Right kidney (tissue), 9 donors: Measurements from ENCODE around the gene SSC4D.
"Not testable (repeated sequence)": the region's sequence is repeated elsewhere in the genome, so short reads cannot be mapped to it uniquely, and the experiment has no call there.

Experiments
- DNase-seq: peaks from one replicate; pipeline ENCODE4 v3.0.0-alpha.2; 2016
- long read RNA-seq, 8 donors: transcript quantifications; one replicate each; lab custom pipeline, GENCODE V29; 2026

SSC4D gene
- long read RNA-seq, donor 1, partial matches to known transcripts = 0 of 1 reads
- long read RNA-seq, donor 1, other reads (novel, unspliced or antisense) = 0 of 1 reads
- long read RNA-seq, donor 2 = 0 reads
- long read RNA-seq, donor 3, partial matches to known transcripts = 0 of 1 reads
- long read RNA-seq, donor 3, other reads (novel, unspliced or antisense) = 0 of 1 reads
- long read RNA-seq, donor 4 = 0 reads
- long read RNA-seq, donor 5 = 0 reads
- long read RNA-seq, donor 6, partial matches to known transcripts = 5 of 6 reads
- long read RNA-seq, donor 6, other reads (novel, unspliced or antisense) = 0 of 6 reads
- long read RNA-seq, donor 7 = 0 reads
- long read RNA-seq, donor 8, partial matches to known transcripts = 0 of 1 reads
- long read RNA-seq, donor 8, other reads (novel, unspliced or antisense) = 0 of 1 reads

DNA sequence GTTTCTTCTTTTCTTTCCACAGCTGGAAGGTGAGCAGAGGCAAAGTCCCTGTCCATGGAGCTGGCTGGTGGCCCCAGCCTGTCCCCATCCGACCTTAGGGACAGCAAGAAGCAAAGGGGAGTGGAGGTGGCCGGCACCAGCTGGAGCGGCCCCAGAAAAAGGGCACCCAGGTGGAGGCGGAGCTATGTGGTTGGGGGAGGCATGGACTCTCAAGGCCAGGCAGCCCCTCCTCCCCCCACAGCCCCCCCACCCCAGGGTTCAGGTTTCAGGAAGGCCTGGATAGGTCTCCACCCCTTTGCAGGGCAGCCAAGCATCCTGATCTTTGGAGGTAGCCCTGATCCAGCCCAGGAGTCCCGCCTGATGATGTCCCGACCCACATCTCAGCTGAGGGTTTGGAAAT lies at the start of gene SSC4D:
SSC4D (minus strand) TSS at position 161 of the 400 bp plus-strand sequence. CDS start 5,258 bp downstream, outside the sequence.
- peak; percentile 55 for DNase-seq

- DNase-seq = not testable (repeated sequence)
These were observed 49.0 kb upstream of the SSC4D start for GRCh38 chr7:76458504-76458903.

- DNase-seq = not testable (repeated sequence)
These were observed 47.5 kb upstream of the SSC4D start for GRCh38 chr7:76457017-76457416.

- DNase-seq = not testable (repeated sequence)
These were observed 36.1 kb upstream of the SSC4D start for GRCh38 chr7:76445577-76446008.

GRCh38 chr7:76443846-76444245 lies 34.3 kb upstream of the SSC4D start:
- DNase-seq = not testable (repeated sequence)

GRCh38 chr7:76442664-76443446 lies 33.4 kb upstream of the SSC4D start:
- not testable (repeated sequence) for DNase-seq

GRCh38 chr7:76441792-76442191 lies 32.3 kb upstream of the SSC4D start:
- not testable (repeated sequence) for DNase-seq

GRCh38 chr7:76440404-76440803 lies 30.9 kb upstream of the SSC4D start:
- DNase-seq = not testable (repeated sequence)

- not testable (repeated sequence) for DNase-seq
These were observed 29.8 kb upstream of the SSC4D start for GRCh38 chr7:76439120-76439888.

GRCh38 chr7:76437873-76438272 lies 28.4 kb upstream of the SSC4D start:
- not testable (repeated sequence) for DNase-seq

DNA sequence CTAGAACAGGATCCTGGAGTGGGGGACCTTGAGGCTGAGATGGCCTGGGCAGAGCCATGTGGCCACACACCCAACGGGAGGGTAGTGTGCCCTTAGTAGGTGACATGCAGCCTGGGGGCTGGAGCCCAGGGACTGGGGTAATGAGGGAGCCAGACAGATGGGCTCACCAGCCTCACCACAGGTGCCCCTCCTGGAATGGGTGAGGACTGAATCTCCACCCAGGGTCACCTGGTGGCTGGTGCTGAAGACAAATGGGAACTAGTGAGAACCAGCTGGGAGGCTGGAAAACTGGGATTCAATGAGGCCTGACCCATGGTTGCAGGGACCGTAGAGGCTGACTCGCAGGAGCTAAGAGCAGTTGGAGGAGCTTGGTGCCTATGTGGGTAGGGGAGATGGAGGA lies 21.3 kb upstream of the SSC4D start:
- DNase-seq = no peak

- DNase-seq = no peak
These were observed 20.7 kb upstream of the SSC4D start for GRCh38 chr7:76430211-76430610.

GRCh38 chr7:76428868-76429805 lies 19.6 kb upstream of the SSC4D start:
- no peak for DNase-seq

DNA sequence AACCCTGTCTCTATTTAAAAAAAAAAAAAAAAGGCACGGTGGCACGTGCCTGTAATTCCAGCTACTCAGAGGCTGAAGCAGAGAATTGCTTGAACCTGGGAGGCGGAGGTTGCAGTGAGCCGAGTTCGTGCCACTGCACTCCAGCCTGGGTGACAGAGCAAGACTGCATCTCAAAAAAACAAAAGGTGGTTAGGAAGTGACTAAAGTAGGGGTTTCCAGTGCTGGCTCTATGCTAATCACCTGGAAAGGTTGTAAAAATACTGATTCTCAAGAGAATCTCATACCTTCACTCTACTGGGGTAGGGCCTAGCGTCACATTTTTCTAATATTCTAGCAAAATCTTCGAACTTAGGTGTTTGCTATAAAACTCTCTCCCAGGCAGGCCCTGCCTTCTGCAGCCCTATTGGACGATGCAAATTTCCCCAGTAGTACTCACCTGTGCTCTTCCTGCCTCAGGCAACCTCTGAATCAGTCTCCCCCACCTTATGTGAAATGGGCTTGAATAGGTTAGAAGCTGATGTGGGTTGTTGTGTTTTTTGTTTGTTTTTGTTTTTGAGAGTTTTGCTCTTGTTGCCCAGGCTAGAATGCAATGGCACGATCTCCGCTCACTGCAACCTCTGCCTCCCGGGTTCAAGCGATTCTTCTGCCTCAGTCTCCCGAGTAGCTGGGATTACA lies 18.8 kb upstream of the SSC4D start:
- DNase-seq = no peak

DNA sequence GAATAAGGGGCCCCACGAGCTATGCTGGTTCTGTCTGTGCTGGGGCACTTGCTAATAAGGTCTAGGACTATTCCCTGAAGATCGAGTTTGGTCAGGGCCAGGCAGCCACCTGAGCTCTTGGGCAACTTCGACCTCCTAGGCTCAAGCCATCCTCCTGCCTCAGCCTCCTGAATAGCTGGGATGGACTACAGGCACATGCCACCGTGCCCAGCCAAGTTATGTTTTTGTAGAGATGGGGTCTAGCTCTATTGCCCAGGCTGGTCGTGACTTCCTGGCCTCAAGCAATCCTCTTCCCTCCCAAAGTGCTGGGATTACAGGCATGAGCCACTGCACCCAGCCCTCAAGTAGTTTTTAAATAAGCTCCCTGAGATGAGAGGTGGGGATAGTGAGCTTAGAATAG lies 18.1 kb upstream of the SSC4D start:
- DNase-seq = no peak

DNA sequence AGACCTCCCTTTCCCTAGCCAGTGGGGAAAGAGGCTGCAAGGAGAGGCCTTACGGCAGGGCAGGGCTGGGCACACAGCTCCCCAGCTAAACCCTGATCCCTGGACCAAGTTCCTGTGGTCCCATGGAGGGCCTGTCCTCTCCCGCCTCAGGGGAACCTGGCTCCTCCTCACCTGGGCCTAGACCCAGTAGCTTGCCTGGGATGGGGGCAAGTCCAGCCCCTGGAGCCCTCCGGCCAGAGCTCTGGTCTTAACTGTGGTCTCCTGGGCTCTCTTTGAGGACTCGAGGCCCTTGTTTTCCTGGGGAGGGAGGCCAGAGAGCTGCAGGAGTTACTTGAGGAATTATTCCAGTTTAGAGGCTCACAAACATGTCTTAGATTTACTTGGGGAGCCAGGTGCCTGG lies 16.7 kb upstream of the SSC4D start:
- no peak for DNase-seq

- not testable (repeated sequence) for DNase-seq
These were observed 16.1 kb upstream of the SSC4D start for GRCh38 chr7:76425558-76425957.

GRCh38 chr7:76425156-76425555 lies 15.7 kb upstream of the SSC4D start:
- DNase-seq = no peak

- no peak for DNase-seq
These were observed 15.1 kb upstream of the SSC4D start, which contains the start of gene ZP3 for GRCh38 chr7:76424413-76425111. ZP3 (plus strand) TSS chr7:76424950; CDS start chr7:76424965, 15 bp downstream.
